ENCODE results near the gene CBX8. TPM values are rescaled to one million over a fixed set of nuclear protein-coding genes. Genes with fewer than 3 reads are reported as not detected.
A peak's percentile ranks its signal among the peaks of the same experiment; 100 is the strongest.

Gene CBX8
- total RNA-seq, 1 experiment from 2014 or later, result 11.3 TPM

GRCh38 chr17:79803997-79804855, 7.3 kb upstream of the CBX8 start:
- DNase-seq, result no peak
- BruUV-seq (replicated peaks), result no TSS peak
- POLR2A ChIA-PET (ENCODE audit: unreplicated experiment), result no interaction called here
- Histone ChIP-seq H2AFZ (ENCODE audit: low read length) (peak overlapping the region; percentile 49), H3K9ac (ENCODE audit: low read length) (no peak overlapping the region), H3K9me2 (replicated peaks; ENCODE audit: low read length) (no peaks in the 10 kb centered on the region), H3K4me2 (ENCODE audit: low read length) (peak overlapping the region; percentile 58), H3K27me3 (ENCODE audit: low read length) (peaks cover 100% of the 10 kb centered on the region), H3K9me3 (ENCODE audit: low read length) (no peaks in the 10 kb centered on the region), H3K4me1 (ENCODE audit: insufficient read depth, low read length) (peaks cover 24% of the 10 kb centered on the region), H3K27ac (ENCODE audit: low read length) (no peak overlapping the region), H3K4me3 (ENCODE audit: low read length) (peak overlapping the region; percentile 19; the same call in 1 of the 2 replicates), H3F3A (ENCODE audit: low read length, unreplicated experiment) (no peaks in the 10 kb centered on the region), H3K36me3 (ENCODE audit: low read depth, low read length) (no peaks in the 10 kb centered on the region), H3K79me2 (ENCODE audit: low read length) (no peaks in the 10 kb centered on the region), H4K20me1 (ENCODE audit: low read length) (no peaks in the 10 kb centered on the region)
- intact Hi-C loops (cut with micrococcal nuclease), result no loop called here
- TF ChIP-seq CTCF (conservative IDR thresholded peaks at IDR 0.05; ENCODE audit: low read depth, low read length), result no peak
- TF ChIP-seq EZH2 (IDR thresholded peaks at IDR 0.05; ENCODE audit: low read length, unreplicated experiment), result peak; percentile 34
- peak; percentile 38 for TF ChIP-seq EZH2phosphoT487 (IDR thresholded peaks at IDR 0.05; ENCODE audit: borderline replicate concordance, low read length)
- ATAC-seq, result no peak
- CTCF ChIA-PET, result no interaction called here

- no peak overlapping the region for H3K4me3 ChIP-seq (ENCODE audit: low read length)
- intact Hi-C loops (cut with micrococcal nuclease), result no loop called here
- no peak for DNase-seq
- no peaks in the 10 kb centered on the region for H3F3A ChIP-seq (ENCODE audit: low read length, unreplicated experiment)
- BruUV-seq (replicated peaks), result no TSS peak
- no peaks in the 10 kb centered on the region for H3K36me3 ChIP-seq (ENCODE audit: low read depth, low read length)
- CTCF ChIA-PET, result no interaction called here
- H3K9me3 ChIP-seq (ENCODE audit: low read length), result no peaks in the 10 kb centered on the region
- POLR2A ChIA-PET (ENCODE audit: unreplicated experiment), result no interaction called here
- no peak overlapping the region for H3K27ac ChIP-seq (ENCODE audit: low read length)
- no peaks in the 10 kb centered on the region for H3K9me2 ChIP-seq (replicated peaks; ENCODE audit: low read length)
- no peaks in the 10 kb centered on the region for H3K79me2 ChIP-seq (ENCODE audit: low read length)
- no peak for ATAC-seq
- H3K4me1 ChIP-seq (ENCODE audit: insufficient read depth, low read length), result peaks cover 30% of the 10 kb centered on the region
- H3K27me3 ChIP-seq (ENCODE audit: low read length), result peaks cover 100% of the 10 kb centered on the region
- no peak overlapping the region for H3K9ac ChIP-seq (ENCODE audit: low read length)
- TF ChIP-seq EZH2phosphoT487 (IDR thresholded peaks at IDR 0.05; ENCODE audit: borderline replicate concordance, low read length) (no peak), EZH2 (IDR thresholded peaks at IDR 0.05; ENCODE audit: low read length, unreplicated experiment) (peak; percentile 2)
- H4K20me1 ChIP-seq (ENCODE audit: low read length), result no peaks in the 10 kb centered on the region
- no peak overlapping the region for H2AFZ ChIP-seq (ENCODE audit: low read length)
- H3K4me2 ChIP-seq (ENCODE audit: low read length), result no peak overlapping the region
Observed at GRCh38 chr17:79803421-79803996, 6.6 kb upstream of the CBX8 start.

- intact Hi-C loops (cut with micrococcal nuclease), result no loop called here
- TF ChIP-seq CTCF (conservative IDR thresholded peaks at IDR 0.05; ENCODE audit: low read depth, low read length) (no peak), EZH2 (IDR thresholded peaks at IDR 0.05; ENCODE audit: low read length, unreplicated experiment) (no peak), EZH2phosphoT487 (IDR thresholded peaks at IDR 0.05; ENCODE audit: borderline replicate concordance, low read length) (no peak)
- Histone ChIP-seq H3K27me3 (ENCODE audit: low read length) (peaks cover 100% of the 10 kb centered on the region), H3K4me1 (ENCODE audit: insufficient read depth, low read length) (peaks cover 36% of the 10 kb centered on the region), H3K9ac (ENCODE audit: low read length) (no peak overlapping the region), H4K20me1 (ENCODE audit: low read length) (no peaks in the 10 kb centered on the region), H3K79me2 (ENCODE audit: low read length) (no peaks in the 10 kb centered on the region), H3K9me2 (replicated peaks; ENCODE audit: low read length) (no peaks in the 10 kb centered on the region), H3K4me2 (ENCODE audit: low read length) (no peak overlapping the region), H3K36me3 (ENCODE audit: low read depth, low read length) (no peaks in the 10 kb centered on the region), H3K4me3 (ENCODE audit: low read length) (no peak overlapping the region), H3F3A (ENCODE audit: low read length, unreplicated experiment) (no peaks in the 10 kb centered on the region), H3K27ac (ENCODE audit: low read length) (no peak overlapping the region), H2AFZ (ENCODE audit: low read length) (no peak overlapping the region), H3K9me3 (ENCODE audit: low read length) (no peaks in the 10 kb centered on the region)
- no TSS peak for BruUV-seq (replicated peaks)
- DNase-seq (no peak), ATAC-seq (no peak)
- ChIA-PET POLR2A (ENCODE audit: unreplicated experiment) (no interaction called here), CTCF (no interaction called here)
Observed at GRCh38 chr17:79802736-79803420, 6.0 kb upstream of the CBX8 start.
